HG03025 (cell line): ENCODE results near the gene DHRSX.
A peak's percentile ranks its signal among the peaks of the same experiment; 100 is the strongest.
"Not testable (repeated sequence)": the region's sequence is repeated elsewhere in the genome, so short reads cannot be mapped to it uniquely, and the experiment has no call there.

Source experiments
- ATAC-seq: cut with Tn5 transposase; IDR thresholded peaks from one replicate; pipeline ENCODE4 v1.9.1; 2021; ENCODE audit warnings: mild to moderate bottlenecking, moderate library complexity; ENCODE audit not compliant: unreplicated experiment, low FRiP score

Gene DHRSX

GRCh38 chrX:2500091-2500802 is 529 bp downstream of the DHRSX start:
- ATAC-seq, result peak; percentile 50

DNA sequence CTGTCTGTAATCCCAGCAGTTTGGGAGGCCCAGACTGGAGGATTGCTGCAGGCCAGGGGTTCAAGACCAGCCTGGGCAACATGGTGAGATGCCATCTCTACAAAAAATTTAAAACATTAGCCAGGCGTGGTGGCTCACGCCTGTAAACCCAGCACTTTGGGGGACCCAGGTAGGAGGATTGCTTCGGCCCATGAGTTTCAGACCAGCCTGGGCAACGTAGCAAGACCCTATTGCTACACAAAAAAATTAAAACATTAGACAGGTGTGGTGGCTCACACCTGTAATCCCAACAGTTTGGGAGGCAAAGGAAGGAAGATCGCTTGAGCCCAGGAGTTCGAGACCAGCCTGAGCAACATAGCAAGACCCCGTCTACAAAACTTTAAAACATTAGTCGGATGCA is 1.3 kb downstream of the DHRSX start:
- no peak for ATAC-seq

DNA sequence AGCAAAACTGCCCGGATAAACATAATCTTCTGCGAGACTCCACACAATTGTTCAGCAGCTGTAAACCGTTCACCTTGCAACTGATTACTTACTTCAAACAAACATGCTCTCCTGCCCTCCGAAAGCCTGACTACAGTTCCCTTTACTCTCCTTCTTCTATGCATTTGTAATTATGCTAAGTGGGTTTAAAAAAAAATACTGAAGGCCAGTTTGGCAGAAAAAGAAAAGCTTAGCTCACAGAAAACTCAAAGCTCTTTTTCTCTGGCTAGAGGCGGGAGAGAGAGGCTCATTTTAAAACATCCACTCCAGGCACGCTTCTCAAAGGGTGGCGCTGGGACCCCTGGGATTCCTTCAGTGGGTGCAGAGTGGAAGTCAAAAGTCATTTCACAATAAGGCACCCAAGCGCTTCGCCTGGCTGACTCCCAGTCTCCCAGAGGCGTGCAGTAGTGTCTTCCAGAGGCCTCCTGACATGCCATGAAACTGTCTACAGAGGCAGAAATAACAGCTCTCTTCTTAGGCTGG is 1.9 kb downstream of the DHRSX start:
- ATAC-seq, result no peak

DNA sequence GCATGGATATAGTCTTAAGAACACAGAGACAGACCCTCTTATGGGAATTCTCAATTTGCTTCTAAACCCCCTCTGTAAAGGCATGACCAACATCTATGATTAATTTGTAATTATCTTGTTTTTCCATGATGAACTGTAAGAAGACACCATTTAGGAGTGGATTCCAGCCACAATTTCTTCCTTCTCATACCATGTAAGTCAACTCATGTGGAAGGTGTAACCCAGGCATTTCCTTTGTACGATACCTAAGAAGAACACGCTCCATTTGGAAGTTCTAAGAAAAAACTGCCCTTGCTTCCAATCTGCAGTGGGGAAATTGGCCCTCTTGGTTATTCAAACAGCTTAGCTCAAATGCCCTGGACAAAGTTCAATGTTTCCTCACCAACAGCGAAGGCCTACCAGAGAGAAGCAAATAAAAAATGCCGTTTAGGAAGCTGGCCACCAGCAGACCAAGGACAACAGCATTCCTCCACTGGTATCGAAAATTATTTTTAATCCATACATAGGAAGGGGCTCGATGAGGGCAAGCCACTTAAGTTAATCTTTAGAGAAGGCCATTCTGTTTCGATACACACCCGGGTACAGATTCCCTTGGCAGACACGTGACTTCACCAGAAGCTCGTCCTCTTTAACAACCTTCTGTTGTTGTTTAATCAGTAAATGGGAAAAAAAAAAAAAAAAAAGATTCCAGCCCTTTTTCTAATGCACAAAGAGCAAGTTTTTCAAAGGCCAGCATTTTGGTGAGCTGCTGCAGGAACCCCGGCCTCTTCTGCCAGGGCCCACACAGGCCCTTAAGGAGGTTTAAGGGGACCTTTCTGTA is 2.6 kb downstream of the DHRSX start:
- ATAC-seq, result no peak

GRCh38 chrX:2495595-2495994 is 5.2 kb downstream of the DHRSX start:
- no peak for ATAC-seq

GRCh38 chrX:2492531-2493218 is 8.1 kb downstream of the DHRSX start:
- no peak for ATAC-seq

DNA sequence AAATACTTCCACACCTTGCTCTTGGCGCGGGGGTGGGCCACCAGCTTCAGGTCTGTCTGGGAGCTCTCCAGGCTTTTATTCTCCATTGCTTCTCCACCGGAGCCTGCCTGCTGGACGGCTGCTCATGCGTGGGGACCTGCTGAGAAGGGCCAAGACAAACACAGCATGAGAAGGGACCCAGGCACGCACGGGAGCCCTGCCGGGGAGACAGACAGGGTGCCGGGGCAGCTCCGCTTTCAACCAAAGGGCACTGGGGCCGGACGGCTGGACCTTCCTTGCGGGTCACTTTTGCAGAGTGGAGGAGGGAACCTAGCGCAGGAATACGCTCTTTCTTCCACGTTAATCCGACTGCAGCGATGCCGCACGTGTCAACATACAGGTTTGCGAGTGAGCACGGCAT is 10.1 kb downstream of the DHRSX start:
- ATAC-seq, result no peak

DNA sequence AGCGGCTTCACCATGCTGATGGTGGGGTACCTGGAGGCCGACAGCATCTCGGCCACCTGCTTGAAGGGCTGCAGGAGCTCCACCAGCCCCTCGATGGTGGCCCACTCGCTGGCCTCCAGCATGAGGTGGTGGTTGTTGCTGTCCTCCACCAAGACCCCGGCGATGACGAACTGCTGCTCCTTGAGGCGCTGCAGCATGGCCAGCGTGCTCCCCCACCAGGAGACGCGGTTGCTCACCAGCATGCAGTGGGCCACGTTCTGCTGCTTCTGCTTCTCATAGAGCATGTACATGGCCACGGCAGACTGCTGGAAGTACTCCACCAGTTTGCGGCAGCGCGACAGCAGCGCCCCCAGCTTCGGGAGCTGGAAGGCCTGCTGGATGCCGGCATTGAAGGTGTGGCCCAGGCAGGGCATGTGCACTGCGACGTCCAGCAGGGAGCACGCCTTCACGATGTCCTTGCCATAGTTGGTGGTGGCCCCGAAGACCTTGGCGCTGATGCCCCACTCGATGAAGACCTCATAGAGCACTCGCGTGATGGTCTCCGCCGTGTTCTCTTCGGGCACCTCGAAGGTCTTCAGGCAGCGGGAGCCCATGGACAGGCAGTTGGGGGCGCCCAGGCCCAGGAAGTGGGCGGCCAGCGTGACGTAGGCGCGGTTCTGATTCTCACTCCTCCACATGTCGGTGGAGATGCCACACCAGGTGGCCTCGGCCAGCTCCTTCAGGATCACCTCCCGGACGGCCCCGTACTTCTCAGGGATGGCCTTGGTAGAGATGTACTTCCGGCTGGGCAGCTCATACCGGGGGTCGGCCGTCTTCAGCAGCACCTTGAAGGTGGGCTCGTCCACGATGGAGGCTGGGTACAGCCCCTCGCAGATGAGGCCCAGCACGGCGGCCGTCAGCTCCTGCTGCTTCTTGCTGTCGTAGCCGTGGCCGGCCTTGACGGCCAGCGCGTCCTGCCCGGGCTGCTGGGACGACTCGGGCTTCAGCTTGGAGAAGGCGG is 11.0 kb downstream of the DHRSX start:
- ATAC-seq, result no peak

GRCh38 chrX:2488621-2489285 is 12.0 kb downstream of the DHRSX start:
- ATAC-seq, result no peak

GRCh38 chrX:2487366-2487765 is 13.4 kb downstream of the DHRSX start:
- no peak for ATAC-seq

DNA sequence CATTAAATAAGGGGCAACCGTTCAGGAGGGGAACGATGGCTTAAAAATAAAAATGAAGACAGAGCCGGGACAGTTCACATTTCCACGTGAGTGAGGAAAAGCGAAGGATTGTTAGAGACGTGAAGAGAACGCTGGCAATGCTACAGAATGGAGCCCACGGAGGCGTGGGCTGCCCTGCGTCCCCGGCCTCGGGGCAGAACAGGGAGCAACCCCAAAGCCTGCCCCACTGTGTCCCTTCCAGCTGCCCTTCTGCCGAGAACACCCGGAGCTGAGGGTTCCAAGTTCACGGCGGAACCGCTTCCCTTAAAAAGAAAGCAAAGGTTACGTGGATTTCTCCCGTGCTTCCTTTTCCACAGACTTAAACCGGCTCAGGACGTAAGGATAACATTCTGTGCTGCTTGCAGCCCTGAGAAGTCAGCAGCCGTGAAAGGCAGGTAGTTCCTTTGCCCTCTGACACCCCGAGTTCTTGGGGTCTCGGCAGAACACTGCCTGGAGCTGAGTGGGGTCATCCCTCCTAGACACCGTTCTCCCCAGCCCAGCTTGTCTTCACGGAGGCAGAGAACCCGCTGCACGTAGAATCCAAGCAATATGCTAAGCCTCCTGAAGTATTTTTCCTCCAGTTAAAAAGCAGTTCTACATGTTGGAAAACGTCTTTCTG is 14.2 kb downstream of the DHRSX start:
- ATAC-seq, result no peak

GRCh38 chrX:2485789-2486345 is 14.9 kb downstream of the DHRSX start:
- no peak for ATAC-seq

- no peak for ATAC-seq
Observed at GRCh38 chrX:2484721-2485648, 15.8 kb downstream of the DHRSX start.

- ATAC-seq, result no peak
Observed at GRCh38 chrX:2484256-2484655, 16.5 kb downstream of the DHRSX start.

- no peak for ATAC-seq
Observed at GRCh38 chrX:2483398-2484060, 17.2 kb downstream of the DHRSX start.

- ATAC-seq, result not testable (repeated sequence)
Observed at GRCh38 chrX:2481597-2481996, 19.2 kb downstream of the DHRSX start.

- ATAC-seq, result not testable (repeated sequence)
Observed at GRCh38 chrX:2479982-2480381, 20.8 kb downstream of the DHRSX start.
